DND-41 (cell line): ENCODE measurements around the gene PPM1J.

Source experiments
- ATAC-seq: fragments of 200-7000 bp; cut with Tn5 transposase; 3 replicates; pipeline ENCODE4 v1.9.1; 2021; ENCODE audit warnings: low read depth; ENCODE audit not compliant: insufficient read depth
- DNase-seq: peaks from one replicate; pipeline ENCODE4 v3.0.0-alpha.2; 2020
- H2AFZ ChIP-seq: 2 replicates; pipeline ENCODE4 v1.6.0; 2012; ENCODE audit warnings: low read depth, low read length
- H3K27ac ChIP-seq: 2 replicates; pipeline ENCODE4 v1.5.1; 2012; ENCODE audit warnings: low read length, inconsistent platforms
- H3K27me3 ChIP-seq: fragments of 200-600 bp; sonication (generic); 2 replicates; pipeline ENCODE4 v1.6.0; 2012; ENCODE audit warnings: low read length, mild to moderate bottlenecking, inconsistent platforms; ENCODE audit not compliant: insufficient read depth, poor library complexity
- H3K36me3 ChIP-seq: 2 replicates; pipeline ENCODE4 v1.5.1; 2012; ENCODE audit warnings: low read length, inconsistent platforms; ENCODE audit not compliant: insufficient read depth
- H3K4me1 ChIP-seq: 2 replicates; pipeline ENCODE4 v1.5.1; 2012; ENCODE audit warnings: mild to moderate bottlenecking, low read length; ENCODE audit not compliant: insufficient read depth
- H3K4me2 ChIP-seq: 2 replicates; pipeline ENCODE4 v1.6.0; 2012; ENCODE audit warnings: mild to moderate bottlenecking, moderate library complexity, low read length, inconsistent platforms; ENCODE audit not compliant: insufficient read depth
- H3K4me3 ChIP-seq, 2 experiments: fragments of 200-600 bp in 1 of 2; shearing (Covaris generic) in 1 of 2; 2 replicates each; pipeline ENCODE4 v1.5.1; 2012 to 2016; ENCODE audit warnings: inconsistent platforms in 2 of 2, low read length in 2 of 2, mild to moderate bottlenecking in 2 of 2, low read depth in 1 of 2, moderate library complexity in 1 of 2
- H3K79me2 ChIP-seq: 2 replicates; pipeline ENCODE4 v1.6.0; 2012; ENCODE audit warnings: low read length, inconsistent platforms; ENCODE audit not compliant: insufficient read depth
- H3K9ac ChIP-seq: 2 replicates; pipeline ENCODE4 v1.6.0; 2012; ENCODE audit warnings: low read depth, mild to moderate bottlenecking, inconsistent platforms, low read length, moderate library complexity
- H3K9me3 ChIP-seq: 2 replicates; pipeline ENCODE4 v1.5.1; 2012; ENCODE audit warnings: low read length, moderate library complexity, mild to moderate bottlenecking, inconsistent platforms; ENCODE audit not compliant: insufficient read depth, severe bottlenecking
- H4K20me1 ChIP-seq: 2 replicates; pipeline ENCODE4 v1.6.0; 2012; ENCODE audit warnings: low read length; ENCODE audit not compliant: insufficient read depth
- CTCF ChIP-seq: IDR thresholded peaks from 2 replicates; pipeline ENCODE4 v1.5.1; 2012; ENCODE audit warnings: borderline replicate concordance, low read length, moderate library complexity, mild to moderate bottlenecking; ENCODE audit not compliant: poor library complexity, severe bottlenecking; ENCODE audit errors: extremely low read depth
- EZH2 ChIP-seq: IDR thresholded peaks from 3 replicates; pipeline ENCODE4 v1.6.1; 2012; ENCODE audit warnings: borderline replicate concordance, low read depth, mild to moderate bottlenecking, moderate library complexity, low read length, inconsistent platforms; ENCODE audit not compliant: severe bottlenecking

PPM1J gene

GRCh38 chr1:112674440-112674985, 40.6 kb downstream of the PPM1J start, which contains the start of gene MOV10:
MOV10 (plus strand) TSS chr1:112674659; CDS start chr1:112674913, 254 bp downstream.
- Histone ChIP-seq H2AFZ (peak within 1 kb of the TSS; percentile 93), H3K4me3 (peak within 1 kb of the TSS; percentile 58 to 68), H3K79me2 (peaks cover 49% of the 10 kb centered on the region), H3K4me1 (peaks cover 34% of the 10 kb centered on the region), H3K36me3 (peaks cover 43% of the 10 kb centered on the region), H3K9ac (peak within 1 kb of the TSS; percentile 86), H3K4me2 (peak within 1 kb of the TSS; percentile 95), H3K27ac (peak within 1 kb of the TSS; percentile 88), H4K20me1 (no peaks in the 10 kb centered on the region), H3K9me3 (no peaks in the 10 kb centered on the region), H3K27me3 (no peaks in the 10 kb centered on the region)
- DNase-seq (peak; percentile 76), ATAC-seq (peak; percentile 74)
- TF ChIP-seq CTCF, result no peak
- no peak for TF ChIP-seq EZH2

GRCh38 chr1:112673592-112674439, 41.3 kb downstream of the PPM1J start:
- DNase-seq, result no peak
- Histone ChIP-seq H3K27ac (peak overlapping the region; percentile 88), H3K36me3 (peaks cover 50% of the 10 kb centered on the region)

GRCh38 chr1:112672842-112673241, 42.3 kb downstream of the PPM1J start:
- Histone ChIP-seq H4K20me1 (no peaks in the 10 kb centered on the region), H2AFZ (no peak overlapping the region), H3K27me3 (no peaks in the 10 kb centered on the region), H3K36me3 (peaks cover 55% of the 10 kb centered on the region), H3K4me2 (no peak overlapping the region), H3K4me3 (no peak overlapping the region), H3K27ac (no peak overlapping the region), H3K4me1 (peaks cover 34% of the 10 kb centered on the region), H3K79me2 (peaks cover 33% of the 10 kb centered on the region), H3K9ac (no peak overlapping the region), H3K9me3 (no peaks in the 10 kb centered on the region)
- ATAC-seq, result no peak
- TF ChIP-seq EZH2, result no peak
- no peak for TF ChIP-seq CTCF
- no peak for DNase-seq

More at GRCh38 chr1:112673592-112674439, 41.3 kb downstream of the PPM1J start:
- peaks cover 34% of the 10 kb centered on the region for H3K4me1 ChIP-seq
- H3K79me2 ChIP-seq, result peaks cover 42% of the 10 kb centered on the region
- H3K9ac ChIP-seq, result peak overlapping the region; percentile 86
- H2AFZ ChIP-seq, result peak overlapping the region; percentile 93
- no peaks in the 10 kb centered on the region for H4K20me1 ChIP-seq
- H3K9me3 ChIP-seq, result no peaks in the 10 kb centered on the region
- H3K4me2 ChIP-seq, result peak overlapping the region; percentile 95
- TF ChIP-seq CTCF (peak; percentile 46), EZH2 (no peak)
- H3K27me3 ChIP-seq, result no peaks in the 10 kb centered on the region
- H3K4me3 ChIP-seq, result peak overlapping the region; percentile 58 to 68
- ATAC-seq, result peak; percentile 19; the same call in 2 of the 3 replicates
